Measurements from ENCODE around the gene WDR6.
"Not testable (repeated sequence)": the region's sequence is repeated elsewhere in the genome, so short reads cannot be mapped to it uniquely, and the experiment has no call there.

Gene WDR6

GRCh38 chr3:48990636-48991469, 16.3 kb upstream of the WDR6 start:
- peak; percentile 2 for DNase-seq

- DNase-seq, result no peak
Measured at GRCh38 chr3:48991851-48992545, 15.2 kb upstream of the WDR6 start.

GRCh38 chr3:48993834-48994233, 13.4 kb upstream of the WDR6 start:
- DNase-seq, result no peak

GRCh38 chr3:48996640-48997039, 10.6 kb upstream of the WDR6 start:
- DNase-seq, result no peak

GRCh38 chr3:48997102-48997635, 10.0 kb upstream of the WDR6 start:
- no peak for DNase-seq

GRCh38 chr3:48997714-48998637, 9.2 kb upstream of the WDR6 start:
- DNase-seq, result no peak

GRCh38 chr3:48999085-48999858, 7.9 kb upstream of the WDR6 start:
- no peak for DNase-seq

- no peak for DNase-seq
Measured at GRCh38 chr3:49001155-49001554, 6.0 kb upstream of the WDR6 start.

GRCh38 chr3:49004352-49005302, 2.6 kb upstream of the WDR6 start:
- DNase-seq, result no peak

GRCh38 chr3:49005303-49005680, 1.9 kb upstream of the WDR6 start:
- DNase-seq, result no peak

GRCh38 chr3:49005998-49006397, 1.2 kb upstream of the WDR6 start:
- DNase-seq, result no peak

- DNase-seq, result no peak
Measured at GRCh38 chr3:49006408-49007067, 653 bp upstream of the WDR6 start.

- DNase-seq, result peak; percentile 40
Measured at GRCh38 chr3:49007771-49008528, 759 bp downstream of the WDR6 start.

- not testable (repeated sequence) for DNase-seq
Measured at GRCh38 chr3:49008627-49009026, 1.4 kb downstream of the WDR6 start.

GRCh38 chr3:49009396-49009795, 2.2 kb downstream of the WDR6 start:
- DNase-seq, result no peak

- no peak for DNase-seq
Measured at GRCh38 chr3:49012441-49013017, 5.3 kb downstream of the WDR6 start.

- no peak for DNase-seq
Measured at GRCh38 chr3:49013113-49013737, 6.0 kb downstream of the WDR6 start.

GRCh38 chr3:49013738-49014660, 6.8 kb downstream of the WDR6 start:
- DNase-seq, result no peak

All from NCI-H2171 treated with DMSO at 0.1 percent for 48 hours (cell line).